HG02884 (cell line): ENCODE data around the gene AP4B1.
"Not testable (repeated sequence)": the region's sequence is repeated elsewhere in the genome, so short reads cannot be mapped to it uniquely, and the experiment has no call there.

ENCODE experiments used
- ATAC-seq: cut with Tn5 transposase; IDR thresholded peaks from one replicate; pipeline ENCODE4 v1.9.1; 2021; ENCODE audit warnings: mild to moderate bottlenecking, moderate library complexity; ENCODE audit not compliant: unreplicated experiment

Gene AP4B1

GRCh38 chr1:113858982-113859381 lies 45.6 kb downstream of the AP4B1 start:
- ATAC-seq = no peak

- ATAC-seq = no peak
Observed at GRCh38 chr1:113858418-113858817, 46.2 kb downstream of the AP4B1 start.

GRCh38 chr1:113857776-113858175 lies 46.8 kb downstream of the AP4B1 start:
- ATAC-seq = no peak

GRCh38 chr1:113856401-113856790 lies 48.2 kb downstream of the AP4B1 start:
- no peak for ATAC-seq

DNA sequence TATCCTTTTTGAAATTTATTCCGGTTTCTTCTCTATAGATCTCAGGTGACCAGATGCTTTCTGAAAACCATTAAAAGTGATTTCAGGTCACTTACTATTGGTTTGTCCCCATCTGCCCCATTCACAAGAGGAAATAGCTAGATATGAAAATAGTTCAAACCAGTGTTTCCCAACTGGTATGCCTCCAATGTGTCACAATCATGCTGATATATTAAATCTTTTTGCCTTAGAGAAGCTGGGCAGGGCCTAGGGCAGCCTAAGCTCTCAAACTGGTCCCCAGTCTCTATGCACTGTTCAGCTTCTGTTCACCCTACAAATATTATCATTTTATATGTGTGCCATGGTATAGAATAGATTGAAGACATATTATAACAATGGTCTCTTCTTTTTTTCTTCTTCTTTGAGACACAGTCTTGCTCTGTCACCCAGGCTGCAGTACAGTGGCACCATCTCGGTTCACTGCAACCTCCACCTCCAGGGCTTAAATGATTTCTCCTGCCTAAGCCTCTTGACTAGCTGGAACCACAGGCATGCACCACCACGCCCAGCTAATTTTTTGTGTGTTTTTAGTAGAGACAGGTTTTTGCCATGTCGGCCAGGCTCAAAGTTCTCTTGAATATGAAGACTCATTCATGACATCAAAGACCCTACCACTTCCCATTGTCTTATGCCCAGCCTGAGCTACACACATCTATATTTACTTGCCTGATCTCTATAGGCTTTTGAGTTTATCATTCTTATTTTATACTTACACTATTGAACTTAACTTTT lies 48.8 kb downstream of the AP4B1 start:
- no peak for ATAC-seq

GRCh38 chr1:113854234-113854633 lies 50.4 kb downstream of the AP4B1 start:
- no peak for ATAC-seq

- not testable (repeated sequence) for ATAC-seq
Observed at GRCh38 chr1:113852694-113853093, 51.9 kb downstream of the AP4B1 start.

GRCh38 chr1:113850127-113850796 lies 54.3 kb downstream of the AP4B1 start:
- no peak for ATAC-seq

DNA sequence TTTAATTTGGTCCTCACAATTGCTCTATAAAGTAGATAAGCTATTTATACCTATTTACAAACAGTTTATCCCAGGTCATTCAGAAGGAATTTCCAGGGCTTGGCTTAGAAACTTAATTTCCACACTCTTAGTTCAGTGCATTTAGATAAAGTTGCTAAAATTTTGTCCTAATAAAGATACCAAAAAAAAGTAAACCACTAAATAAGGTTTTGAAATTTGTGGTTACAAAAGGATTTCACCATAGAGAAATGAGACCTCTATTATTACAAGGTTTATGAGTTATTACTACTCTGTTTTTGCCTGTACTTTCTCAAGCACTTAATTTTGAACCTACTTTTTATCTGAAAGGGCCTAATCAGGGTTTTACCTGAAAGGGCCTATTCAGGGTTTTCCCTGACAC lies 55.5 kb downstream of the AP4B1 start:
- no peak for ATAC-seq

- ATAC-seq = no peak
Observed at GRCh38 chr1:113846391-113847035, 58.1 kb downstream of the AP4B1 start.
